Uterus (tissue), 2 donors: ENCODE measurements around the gene C15orf39.

Source experiments
- POLR2A ChIP-seq, 2 donors: fragments of 450-650 bp; IDR thresholded peaks; one replicate each; pipeline ENCODE4 v1.6.1; 2016; ENCODE audit warnings: antibody characterized with exemption in 2 of 2, mild to moderate bottlenecking in 1 of 2, moderate library complexity in 1 of 2
- TF ChIP-seq, protein P1 (sequence below), 4 experiments: fragments of 200-600 bp in 2 of 4; fragments of 450-650 bp in 2 of 4; sonication (generic) in 2 of 4; IDR thresholded peaks; one replicate each; pipeline ENCODE4 v1.5.1; 2016 to 2019; ENCODE audit warnings: antibody characterized with exemption in 4 of 4, mild to moderate bottlenecking in 2 of 4, moderate library complexity in 1 of 4

DNA sequence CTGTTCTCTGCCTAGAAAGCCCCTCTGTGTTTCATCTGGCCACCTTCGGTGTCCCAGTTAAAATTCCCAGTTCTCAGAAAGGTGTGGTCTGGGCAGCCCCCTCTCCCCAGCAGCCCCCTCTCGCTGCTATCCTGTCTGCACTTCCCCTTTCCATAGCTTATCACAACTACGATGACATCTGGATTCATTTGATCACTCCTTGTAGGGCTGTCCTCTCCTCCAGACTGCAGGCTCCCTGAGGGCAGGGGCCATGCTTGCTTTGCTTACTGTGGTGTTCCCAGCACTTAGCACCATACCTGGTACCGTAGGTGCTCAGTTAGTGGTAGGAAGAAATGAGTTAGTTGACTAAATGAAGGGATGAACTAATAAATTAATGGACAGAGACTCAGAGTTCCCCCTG lies 30.2 kb downstream of the C15orf39 start:
- TF ChIP-seq, protein P1, sequence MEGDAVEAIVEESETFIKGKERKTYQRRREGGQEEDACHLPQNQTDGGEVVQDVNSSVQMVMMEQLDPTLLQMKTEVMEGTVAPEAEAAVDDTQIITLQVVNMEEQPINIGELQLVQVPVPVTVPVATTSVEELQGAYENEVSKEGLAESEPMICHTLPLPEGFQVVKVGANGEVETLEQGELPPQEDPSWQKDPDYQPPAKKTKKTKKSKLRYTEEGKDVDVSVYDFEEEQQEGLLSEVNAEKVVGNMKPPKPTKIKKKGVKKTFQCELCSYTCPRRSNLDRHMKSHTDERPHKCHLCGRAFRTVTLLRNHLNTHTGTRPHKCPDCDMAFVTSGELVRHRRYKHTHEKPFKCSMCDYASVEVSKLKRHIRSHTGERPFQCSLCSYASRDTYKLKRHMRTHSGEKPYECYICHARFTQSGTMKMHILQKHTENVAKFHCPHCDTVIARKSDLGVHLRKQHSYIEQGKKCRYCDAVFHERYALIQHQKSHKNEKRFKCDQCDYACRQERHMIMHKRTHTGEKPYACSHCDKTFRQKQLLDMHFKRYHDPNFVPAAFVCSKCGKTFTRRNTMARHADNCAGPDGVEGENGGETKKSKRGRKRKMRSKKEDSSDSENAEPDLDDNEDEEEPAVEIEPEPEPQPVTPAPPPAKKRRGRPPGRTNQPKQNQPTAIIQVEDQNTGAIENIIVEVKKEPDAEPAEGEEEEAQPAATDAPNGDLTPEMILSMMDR (IDR thresholded peaks at IDR 0.05), result no peak
- no peak for TF ChIP-seq POLR2A (IDR thresholded peaks at IDR 0.05)
